ENCODE data around the gene ITIH6.
"Not testable (repeated sequence)": the region's sequence is repeated elsewhere in the genome, so short reads cannot be mapped to it uniquely, and the experiment has no call there.

Gene ITIH6

DNA sequence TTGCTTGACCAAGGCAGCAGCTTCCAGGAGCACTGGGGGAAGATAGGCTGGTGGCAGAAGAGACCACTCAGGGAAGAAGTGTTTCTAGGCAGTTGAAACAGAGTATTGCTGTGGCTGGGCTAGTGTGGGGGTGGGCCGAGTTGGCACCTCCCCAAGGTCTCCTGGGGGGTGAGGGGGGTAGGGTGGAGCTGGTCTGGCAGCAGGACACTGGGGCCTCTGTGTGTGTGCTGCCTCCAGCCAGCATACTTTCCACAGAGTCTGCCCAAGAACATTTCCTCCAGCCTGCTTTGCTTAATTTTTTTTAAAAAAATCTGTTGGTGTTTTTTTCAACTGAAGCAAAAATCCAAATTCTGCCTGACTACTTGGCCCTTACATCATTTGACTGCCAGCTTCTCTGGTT is 4.0 kb downstream of the ITIH6 start:
- Histone ChIP-seq H3K4me1 (ENCODE audit: insufficient read depth, low read length) (no peaks in the 10 kb centered on the region), H3K9me3 (ENCODE audit: low read length) (no peaks in the 10 kb centered on the region), H3K9ac (ENCODE audit: low read length) (no peak overlapping the region), H3K27ac (ENCODE audit: low read depth, low read length) (no peak overlapping the region), H3K27me3 (ENCODE audit: control insufficient read depth in 1 of 2, insufficient read depth in 2 of 2, low read length in 2 of 2) (peaks cover 0 to 4% of the 10 kb centered on the region in 2 donors), H3K36me3 (ENCODE audit: insufficient read depth, low read length) (no peaks in the 10 kb centered on the region), H3K4me3 (ENCODE audit: low read depth in 1 of 2, low read length in 2 of 2) (no peak overlapping the region)

GRCh38 chrX:54789405-54789804 is 8.7 kb downstream of the ITIH6 start:
- H3K4me3 ChIP-seq (ENCODE audit: low read depth in 1 of 2, low read length in 2 of 2); H3K36me3 ChIP-seq (ENCODE audit: insufficient read depth, low read length); H3K4me1 ChIP-seq (ENCODE audit: insufficient read depth, low read length); H3K27ac ChIP-seq (ENCODE audit: low read depth, low read length); H3K27me3 ChIP-seq (ENCODE audit: control insufficient read depth in 1 of 2, insufficient read depth in 2 of 2, low read length in 2 of 2); H3K9me3 ChIP-seq (ENCODE audit: low read length); H3K9ac ChIP-seq (ENCODE audit: low read length): not testable (repeated sequence)

- Histone ChIP-seq H3K9ac (ENCODE audit: low read length) (no peak overlapping the region), H3K27ac (ENCODE audit: low read depth, low read length) (no peak overlapping the region), H3K4me1 (ENCODE audit: insufficient read depth, low read length) (no peaks in the 10 kb centered on the region), H3K9me3 (ENCODE audit: low read length) (no peaks in the 10 kb centered on the region), H3K4me3 (ENCODE audit: low read depth in 1 of 2, low read length in 2 of 2) (no peak overlapping the region), H3K27me3 (ENCODE audit: control insufficient read depth in 1 of 2, insufficient read depth in 2 of 2, low read length in 2 of 2) (no peaks in the 10 kb centered on the region), H3K36me3 (ENCODE audit: insufficient read depth, low read length) (no peaks in the 10 kb centered on the region)
Observed at GRCh38 chrX:54788446-54788845, 9.6 kb downstream of the ITIH6 start.

DNA sequence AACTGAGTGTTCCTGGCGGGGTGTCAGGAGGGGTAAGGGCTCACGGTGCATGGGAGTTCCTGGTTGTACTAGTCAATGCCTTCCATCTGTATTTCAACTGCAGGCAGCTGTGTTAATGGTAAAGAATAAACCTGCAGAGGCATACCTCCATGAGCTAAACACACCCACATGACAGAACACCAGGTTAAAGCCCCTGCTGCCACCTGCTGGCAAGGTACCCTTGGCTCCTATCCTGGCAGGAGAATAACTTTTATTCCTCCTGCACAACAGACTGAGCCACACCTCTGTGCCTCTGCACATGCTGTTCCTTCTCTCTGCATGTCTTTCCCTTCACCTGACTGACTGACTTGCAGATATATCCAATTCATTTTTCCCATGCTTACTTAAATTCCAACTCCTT is 11.1 kb downstream of the ITIH6 start:
- H3K9me3 ChIP-seq (ENCODE audit: low read length), result no peaks in the 10 kb centered on the region
- H3K27me3 ChIP-seq (ENCODE audit: control insufficient read depth in 1 of 2, insufficient read depth in 2 of 2, low read length in 2 of 2), result no peaks in the 10 kb centered on the region
- H3K4me3 ChIP-seq (ENCODE audit: low read depth in 1 of 2, low read length in 2 of 2), result no peak overlapping the region
- H3K36me3 ChIP-seq (ENCODE audit: insufficient read depth, low read length), result no peaks in the 10 kb centered on the region
- no peak overlapping the region for H3K9ac ChIP-seq (ENCODE audit: low read length)
- H3K27ac ChIP-seq (ENCODE audit: low read depth, low read length), result no peak overlapping the region
- H3K4me1 ChIP-seq (ENCODE audit: insufficient read depth, low read length), result no peaks in the 10 kb centered on the region

- Histone ChIP-seq H3K4me1 (ENCODE audit: insufficient read depth, low read length) (no peaks in the 10 kb centered on the region), H3K9ac (ENCODE audit: low read length) (no peak overlapping the region), H3K4me3 (ENCODE audit: low read depth in 1 of 2, low read length in 2 of 2) (no peak overlapping the region), H3K9me3 (ENCODE audit: low read length) (no peaks in the 10 kb centered on the region), H3K27ac (ENCODE audit: low read depth, low read length) (no peak overlapping the region), H3K36me3 (ENCODE audit: insufficient read depth, low read length) (no peaks in the 10 kb centered on the region), H3K27me3 (ENCODE audit: control insufficient read depth in 1 of 2, insufficient read depth in 2 of 2, low read length in 2 of 2) (no peaks in the 10 kb centered on the region)
Observed at GRCh38 chrX:54785901-54786300, 12.2 kb downstream of the ITIH6 start.

DNA sequence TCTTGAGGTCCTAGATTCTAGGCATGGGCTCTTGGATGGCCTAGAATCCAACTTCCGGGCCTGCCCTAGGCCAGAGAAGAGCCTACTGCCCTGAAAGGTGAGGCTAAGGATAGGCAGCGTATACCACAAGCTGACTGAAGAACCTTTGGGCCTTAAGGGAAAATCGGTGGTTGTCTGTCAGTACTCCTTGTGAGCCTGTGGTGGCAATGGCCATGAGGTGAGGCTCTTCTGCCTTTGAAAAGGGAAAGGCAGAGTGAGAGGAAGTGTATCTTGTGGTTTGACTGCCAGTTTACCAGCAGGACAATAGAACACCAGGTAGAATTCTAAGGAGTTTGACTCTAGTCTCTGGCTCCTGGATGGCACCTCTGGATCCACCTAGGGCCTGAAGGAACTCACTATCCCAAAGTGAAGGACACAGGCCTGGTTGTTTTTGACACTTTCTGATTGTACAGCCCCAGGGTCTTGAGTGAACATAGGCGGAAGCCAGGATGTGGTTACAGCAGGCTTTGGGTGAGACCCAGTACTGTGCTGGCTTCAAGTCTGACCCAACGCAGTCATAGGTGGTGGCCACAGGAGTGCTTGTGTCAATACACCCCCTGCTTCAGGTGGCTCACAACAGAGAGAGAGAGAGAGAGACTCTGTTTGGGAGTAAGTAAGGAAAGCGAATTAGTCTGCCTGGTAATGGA is 20.9 kb downstream of the ITIH6 start:
- no peaks in the 10 kb centered on the region for H3K9me3 ChIP-seq (ENCODE audit: low read length)
- no peaks in the 10 kb centered on the region for H3K27me3 ChIP-seq (ENCODE audit: control insufficient read depth in 1 of 2, insufficient read depth in 2 of 2, low read length in 2 of 2)
- H3K9ac ChIP-seq (ENCODE audit: low read length), result no peak overlapping the region
- no peak overlapping the region for H3K27ac ChIP-seq (ENCODE audit: low read depth, low read length)
- H3K4me1 ChIP-seq (ENCODE audit: insufficient read depth, low read length), result no peaks in the 10 kb centered on the region
- H3K4me3 ChIP-seq (ENCODE audit: low read depth in 1 of 2, low read length in 2 of 2), result no peak overlapping the region
- no peaks in the 10 kb centered on the region for H3K36me3 ChIP-seq (ENCODE audit: insufficient read depth, low read length)

- no peaks in the 10 kb centered on the region for H3K27me3 ChIP-seq (ENCODE audit: control insufficient read depth in 1 of 2, insufficient read depth in 2 of 2, low read length in 2 of 2)
- no peaks in the 10 kb centered on the region for H3K4me1 ChIP-seq (ENCODE audit: insufficient read depth, low read length)
- H3K4me3 ChIP-seq (ENCODE audit: low read depth in 1 of 2, low read length in 2 of 2), result no peak overlapping the region
- no peak overlapping the region for H3K27ac ChIP-seq (ENCODE audit: low read depth, low read length)
- H3K36me3 ChIP-seq (ENCODE audit: insufficient read depth, low read length), result no peaks in the 10 kb centered on the region
- no peak overlapping the region for H3K9ac ChIP-seq (ENCODE audit: low read length)
- H3K9me3 ChIP-seq (ENCODE audit: low read length), result no peaks in the 10 kb centered on the region
Observed at GRCh38 chrX:54776061-54776460, 22.0 kb downstream of the ITIH6 start.

DNA sequence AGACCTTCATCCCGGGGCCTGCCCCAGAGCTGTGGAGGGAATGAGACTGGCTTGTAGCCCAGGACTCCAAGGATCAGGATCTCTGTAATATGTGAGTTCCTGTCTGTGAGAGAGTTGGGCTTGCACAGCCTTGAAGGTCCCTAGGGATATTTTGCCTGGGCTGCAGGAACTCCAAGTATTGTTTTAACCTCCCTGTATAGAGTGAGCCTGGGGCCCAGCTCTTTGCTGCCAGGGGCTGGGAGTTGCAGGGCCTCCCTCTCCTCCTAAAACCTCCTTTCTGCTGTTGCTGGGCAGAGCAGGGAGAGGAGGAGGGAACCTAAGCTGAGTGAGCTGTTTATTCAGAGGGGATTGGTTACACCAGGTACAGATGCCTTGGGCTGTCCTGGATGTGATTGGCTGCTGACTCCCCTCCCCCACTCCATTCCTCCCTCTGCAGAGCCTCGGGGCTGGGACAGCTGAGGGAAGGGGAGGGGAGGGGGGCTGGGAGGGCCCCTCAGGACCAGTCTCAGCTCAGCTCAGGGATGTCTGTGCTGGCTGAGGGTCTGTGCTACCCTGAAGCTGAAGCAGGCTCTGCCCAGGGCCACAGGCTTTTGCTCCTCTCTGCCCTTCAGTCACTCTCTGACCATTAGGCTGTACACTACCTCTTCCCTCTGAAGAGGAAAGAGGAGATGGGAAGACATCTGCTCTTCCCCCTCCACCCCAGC is 23.5 kb downstream of the ITIH6 start:
- H3K4me3 ChIP-seq (ENCODE audit: low read depth in 1 of 2, low read length in 2 of 2); H3K4me1 ChIP-seq (ENCODE audit: insufficient read depth, low read length); H3K27me3 ChIP-seq (ENCODE audit: control insufficient read depth in 1 of 2, insufficient read depth in 2 of 2, low read length in 2 of 2); H3K36me3 ChIP-seq (ENCODE audit: insufficient read depth, low read length); H3K27ac ChIP-seq (ENCODE audit: low read depth, low read length); H3K9ac ChIP-seq (ENCODE audit: low read length); H3K9me3 ChIP-seq (ENCODE audit: low read length): not testable (repeated sequence)

- H3K9me3 ChIP-seq (ENCODE audit: low read length), result no peaks in the 10 kb centered on the region
- H3K27me3 ChIP-seq (ENCODE audit: control insufficient read depth in 1 of 2, insufficient read depth in 2 of 2, low read length in 2 of 2), result peaks cover 0 to 4% of the 10 kb centered on the region in 2 donors
- no peaks in the 10 kb centered on the region for H3K4me1 ChIP-seq (ENCODE audit: insufficient read depth, low read length)
- no peaks in the 10 kb centered on the region for H3K36me3 ChIP-seq (ENCODE audit: insufficient read depth, low read length)
- H3K27ac ChIP-seq (ENCODE audit: low read depth, low read length), result no peak overlapping the region
- no peak overlapping the region for H3K4me3 ChIP-seq (ENCODE audit: low read depth in 1 of 2, low read length in 2 of 2)
- H3K9ac ChIP-seq (ENCODE audit: low read length), result no peak overlapping the region
Observed at GRCh38 chrX:54758114-54759055, 39.7 kb downstream of the ITIH6 start.

- H3K9ac ChIP-seq (ENCODE audit: low read length), result no peak overlapping the region
- H3K9me3 ChIP-seq (ENCODE audit: low read length), result no peaks in the 10 kb centered on the region
- no peaks in the 10 kb centered on the region for H3K36me3 ChIP-seq (ENCODE audit: insufficient read depth, low read length)
- H3K27ac ChIP-seq (ENCODE audit: low read depth, low read length), result no peak overlapping the region
- no peak overlapping the region for H3K4me3 ChIP-seq (ENCODE audit: low read depth in 1 of 2, low read length in 2 of 2)
- peaks cover 0 to 5% of the 10 kb centered on the region in 2 donors for H3K27me3 ChIP-seq (ENCODE audit: control insufficient read depth in 1 of 2, insufficient read depth in 2 of 2, low read length in 2 of 2)
- no peaks in the 10 kb centered on the region for H3K4me1 ChIP-seq (ENCODE audit: insufficient read depth, low read length)
Observed at GRCh38 chrX:54754854-54755253, 43.2 kb downstream of the ITIH6 start.

DNA sequence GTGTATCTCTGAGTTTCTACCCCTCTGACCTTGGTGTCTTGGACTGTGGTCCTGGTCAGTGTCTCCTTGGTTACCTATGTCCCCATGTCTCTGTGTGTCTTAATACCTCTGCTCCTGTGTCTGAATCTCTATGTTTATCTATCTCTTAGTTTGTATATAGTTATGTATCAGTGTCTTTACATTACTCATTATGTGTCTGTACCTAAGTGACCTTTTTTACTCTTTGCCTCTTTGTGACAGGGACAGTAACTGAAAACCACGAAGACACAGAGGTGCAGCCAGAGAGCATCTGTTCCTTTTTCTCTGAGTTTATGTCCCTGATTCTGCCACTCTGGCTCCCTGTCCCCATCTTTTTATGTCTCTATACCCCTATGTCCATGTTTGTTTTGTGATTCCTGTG is 49.4 kb downstream of the ITIH6 start:
- peaks cover 0 to 5% of the 10 kb centered on the region in 2 donors for H3K27me3 ChIP-seq (ENCODE audit: control insufficient read depth in 1 of 2, insufficient read depth in 2 of 2, low read length in 2 of 2)
- no peak overlapping the region for H3K27ac ChIP-seq (ENCODE audit: low read depth, low read length)
- H3K4me1 ChIP-seq (ENCODE audit: insufficient read depth, low read length), result no peaks in the 10 kb centered on the region
- no peaks in the 10 kb centered on the region for H3K36me3 ChIP-seq (ENCODE audit: insufficient read depth, low read length)
- H3K9ac ChIP-seq (ENCODE audit: low read length), result no peak overlapping the region
- no peak overlapping the region for H3K4me3 ChIP-seq (ENCODE audit: low read depth in 1 of 2, low read length in 2 of 2)
- H3K9me3 ChIP-seq (ENCODE audit: low read length), result no peaks in the 10 kb centered on the region

All from muscle layer of colon (tissue), 2 donors.